ENCODE results near the gene LRP11.

The LRP11 gene

GRCh38 chr6:149777624-149778023 lies 86.5 kb downstream of the LRP11 start:
- no peak for DNase-seq

GRCh38 chr6:149771925-149772324 lies 92.2 kb downstream of the LRP11 start:
- DNase-seq, result no peak

GRCh38 chr6:149771185-149771584 lies 93.0 kb downstream of the LRP11 start:
- no peak for DNase-seq

GRCh38 chr6:149769676-149770075 lies 94.5 kb downstream of the LRP11 start:
- no peak for DNase-seq
